HG02623 (cell line): ENCODE results near the gene SHCBP1.

Experiments
- ATAC-seq: cut with Tn5 transposase; IDR thresholded peaks from one replicate; pipeline ENCODE4 v1.9.1; 2021; ENCODE audit warnings: moderate library complexity; ENCODE audit not compliant: unreplicated experiment

The SHCBP1 gene

GRCh38 chr16:46620266-46621005, 743 bp downstream of the SHCBP1 start:
- no peak for ATAC-seq

DNA sequence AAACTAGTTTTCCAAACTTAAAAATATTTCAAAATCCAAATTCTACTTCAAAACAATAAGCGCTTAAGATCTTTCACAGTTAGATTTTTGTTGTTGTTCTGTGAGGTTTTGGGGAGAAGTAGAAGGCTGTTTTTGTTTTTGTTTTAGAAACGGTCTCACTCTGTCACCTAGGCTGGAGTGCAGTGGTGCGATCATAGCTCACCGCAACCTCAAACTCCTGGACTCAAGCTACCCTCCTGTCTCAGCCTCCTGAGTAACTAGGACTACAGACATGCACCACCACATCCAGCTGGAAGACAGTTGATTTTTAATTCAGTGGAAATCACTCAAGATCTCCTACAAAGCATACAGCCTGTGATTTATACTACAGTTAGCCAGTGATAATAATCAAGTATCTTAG, 2.7 kb downstream of the SHCBP1 start:
- ATAC-seq = no peak

DNA sequence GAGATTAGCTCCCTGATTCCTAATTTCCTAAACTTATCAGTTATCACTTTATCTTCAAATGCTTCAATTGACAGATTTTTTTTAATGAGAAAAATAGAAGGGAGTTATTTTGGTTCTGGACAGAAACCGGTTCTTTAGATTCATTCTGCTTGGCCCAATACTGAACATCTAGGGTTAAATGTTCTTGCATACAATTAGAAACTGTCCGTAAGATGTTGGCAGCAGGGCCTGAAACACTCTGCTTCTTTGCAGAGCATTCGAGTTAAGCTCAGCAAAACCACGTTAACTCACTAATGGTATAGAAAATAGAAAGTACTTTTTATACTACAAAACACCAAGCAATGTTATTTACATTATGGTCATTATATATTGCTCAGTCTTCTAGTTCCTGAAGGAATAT, 7.2 kb downstream of the SHCBP1 start:
- ATAC-seq = no peak

DNA sequence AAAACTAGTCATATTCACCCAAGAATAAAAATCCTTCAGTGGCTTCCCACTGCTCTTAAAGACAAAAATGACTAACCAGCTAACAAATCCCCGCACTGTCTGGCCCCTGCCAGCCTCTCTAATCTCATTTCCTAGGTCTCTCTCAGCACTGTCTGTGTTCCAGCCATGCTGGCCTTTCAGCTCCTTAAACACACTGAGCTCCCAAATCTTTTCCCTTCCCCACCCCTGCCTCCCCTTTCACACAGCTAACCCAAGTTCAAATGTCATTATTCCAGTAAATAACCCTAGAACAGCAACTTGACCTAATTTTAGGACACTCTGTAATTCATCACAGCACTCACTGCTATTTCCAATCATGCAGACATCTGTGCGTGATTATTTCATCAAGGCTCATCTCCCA, 7.8 kb downstream of the SHCBP1 start:
- ATAC-seq = no peak

DNA sequence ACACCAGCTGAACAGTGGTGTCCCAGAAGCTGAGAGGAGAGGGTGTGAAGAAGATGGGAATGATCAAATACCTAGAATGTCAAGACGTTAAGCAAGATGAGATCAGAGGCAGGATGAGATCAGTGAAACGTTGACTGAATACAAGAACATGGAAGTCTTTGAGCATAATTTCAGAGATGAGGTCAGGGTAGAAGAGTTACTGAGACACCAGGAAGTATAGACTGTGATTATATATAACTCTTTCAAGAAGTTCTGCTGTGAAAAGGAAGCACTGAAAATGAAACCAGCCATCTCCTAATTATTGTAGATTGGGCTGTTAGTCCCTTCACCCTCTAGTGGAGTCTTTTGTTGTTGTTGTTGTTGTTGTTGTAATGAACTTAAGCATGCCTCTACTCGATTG, 9.1 kb downstream of the SHCBP1 start:
- peak; percentile 70 for ATAC-seq

DNA sequence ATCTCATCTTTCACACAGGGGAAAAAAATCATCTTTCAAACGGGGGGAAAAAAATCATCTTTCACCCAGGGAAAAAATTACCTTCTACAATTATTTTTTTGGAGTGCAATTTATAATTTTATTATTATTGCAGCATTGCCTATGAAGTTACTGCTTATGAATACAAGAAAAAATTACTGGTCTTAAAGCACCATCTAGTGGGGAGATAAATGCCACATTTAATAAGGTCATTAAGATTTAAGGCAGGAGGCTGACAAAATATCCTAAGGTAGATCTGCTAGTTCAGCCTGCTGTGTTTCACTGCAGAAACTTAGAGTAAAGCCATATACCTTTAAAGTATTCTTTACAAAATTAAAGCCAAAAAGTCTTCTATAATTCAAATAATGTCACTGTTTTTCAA, 13.7 kb downstream of the SHCBP1 start:
- ATAC-seq = no peak

- ATAC-seq = no peak
These were observed 14.9 kb downstream of the SHCBP1 start for GRCh38 chr16:46606231-46606630.

DNA sequence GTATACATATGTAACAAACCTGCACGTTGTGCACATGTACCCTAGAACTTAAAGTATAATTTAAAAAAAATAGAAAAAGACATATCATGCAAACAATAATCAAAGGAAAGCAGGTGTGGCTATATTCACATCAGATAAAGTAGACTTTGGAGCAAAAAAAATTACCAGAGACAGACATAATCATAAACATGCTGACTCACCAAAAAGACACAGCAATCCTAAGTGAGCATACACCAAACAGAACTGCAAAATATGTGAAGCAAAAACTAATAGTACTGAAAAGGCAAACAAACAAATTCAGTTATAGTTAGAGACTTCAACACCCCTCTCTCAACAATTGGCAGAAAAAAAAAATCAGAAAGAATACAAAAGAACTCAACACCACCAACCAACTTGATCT, 29.9 kb downstream of the SHCBP1 start:
- ATAC-seq = no peak

GRCh38 chr16:46586011-46586577, 35.1 kb downstream of the SHCBP1 start:
- no peak for ATAC-seq

GRCh38 chr16:46583036-46583435, 38.1 kb downstream of the SHCBP1 start:
- no peak for ATAC-seq

DNA sequence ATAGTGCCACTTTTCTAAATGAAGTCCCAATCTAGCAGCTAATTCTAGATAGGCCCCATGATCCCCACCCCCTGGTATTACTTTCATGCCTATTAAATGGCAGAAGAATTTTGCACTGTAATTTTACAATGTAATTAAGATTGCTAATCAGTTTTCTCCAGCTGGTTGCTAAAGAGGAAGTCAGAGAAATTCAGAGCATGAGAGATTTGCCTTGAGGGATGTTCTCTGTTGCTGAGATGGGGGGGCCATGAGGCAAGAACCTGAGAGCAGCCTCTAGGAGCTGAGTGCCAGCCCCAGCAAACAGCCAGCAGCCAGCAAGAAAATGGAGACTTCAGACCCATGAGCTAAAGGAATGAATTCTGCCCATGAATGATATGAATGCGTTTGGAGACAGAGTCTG, 38.9 kb downstream of the SHCBP1 start:
- ATAC-seq = no peak

DNA sequence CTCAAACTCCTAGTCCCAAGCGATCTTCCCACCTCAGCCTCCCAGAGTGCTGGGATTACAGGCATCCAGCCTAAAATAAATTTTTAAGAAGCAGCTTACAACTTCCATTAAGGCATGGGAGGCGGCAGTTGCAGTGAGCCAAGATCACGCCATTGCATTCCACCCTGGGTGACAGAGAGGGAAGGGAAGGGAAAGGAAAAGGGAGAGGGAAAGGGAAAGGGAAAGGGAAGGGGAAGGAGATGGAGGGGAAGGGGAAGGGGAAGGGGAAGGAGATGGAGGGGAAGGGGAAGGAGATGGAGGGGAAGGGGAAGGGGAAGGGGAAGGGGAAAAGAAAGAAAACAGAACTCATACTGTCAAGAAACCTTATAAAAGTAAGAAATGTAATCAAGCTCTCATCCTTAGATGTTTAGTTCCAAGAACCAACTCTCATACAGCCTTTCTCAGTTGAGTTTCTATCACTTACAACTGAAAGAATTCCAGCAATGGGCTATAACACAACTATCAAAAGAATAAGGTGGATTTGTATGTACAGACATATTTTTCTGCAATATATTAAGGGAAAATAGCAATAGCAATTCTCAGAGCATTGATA, 43.1 kb downstream of the SHCBP1 start:
- ATAC-seq = no peak

DNA sequence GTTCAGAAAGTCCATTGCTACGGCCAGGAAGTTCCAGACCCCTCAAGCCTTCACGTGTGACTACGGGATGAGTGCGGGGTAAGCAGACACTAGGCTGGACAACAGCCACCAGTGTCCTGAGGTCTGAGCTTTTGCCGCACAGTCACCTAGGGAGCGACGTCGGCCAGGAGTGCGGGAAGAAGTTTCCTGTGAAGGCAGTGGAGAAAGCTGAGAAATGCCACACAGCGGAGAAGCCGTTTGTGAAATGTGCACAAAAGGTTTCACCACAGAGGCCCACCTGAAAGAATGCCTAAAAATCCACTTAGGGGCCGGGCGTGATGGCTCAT, 47.4 kb downstream of the SHCBP1 start:
- no peak for ATAC-seq

DNA sequence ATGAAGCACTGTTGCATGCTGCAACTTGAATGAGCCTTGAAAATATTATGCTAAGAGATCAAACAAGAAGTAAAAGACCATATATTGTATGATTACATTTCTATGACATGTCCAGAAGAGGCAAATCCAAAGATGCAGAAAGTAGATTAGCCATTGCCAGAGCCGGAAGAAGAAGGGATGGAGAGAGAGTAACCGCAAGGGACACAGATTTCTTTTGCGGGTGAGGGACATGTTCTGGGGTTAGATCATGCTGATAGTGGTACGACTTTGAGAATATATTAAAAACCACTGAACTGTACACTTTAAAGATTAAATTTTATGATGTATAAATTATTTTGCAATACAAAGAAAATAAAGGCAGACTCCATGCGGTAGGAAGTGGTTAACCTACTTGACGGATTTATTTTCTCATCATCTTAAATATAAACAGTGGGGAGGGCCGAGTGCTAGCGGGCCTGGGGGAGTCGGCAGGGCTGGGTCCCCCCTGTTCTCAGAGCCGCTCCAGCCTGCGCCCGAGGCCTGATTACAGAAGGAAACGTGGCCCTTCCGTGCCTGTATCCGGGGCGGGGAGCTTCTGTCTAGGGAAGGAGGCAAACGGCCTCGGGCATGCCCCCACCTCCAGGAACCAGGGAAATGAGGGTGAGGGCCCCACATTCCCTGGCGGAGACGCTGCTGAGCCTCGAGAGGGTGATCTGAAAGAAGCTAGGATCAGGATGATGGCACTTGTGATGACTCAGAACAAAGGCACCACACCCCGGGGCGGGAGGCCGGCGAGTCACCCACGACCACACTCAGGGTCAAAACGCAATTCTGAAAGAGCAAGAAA, 48.0 kb downstream of the SHCBP1 start:
- ATAC-seq = no peak

DNA sequence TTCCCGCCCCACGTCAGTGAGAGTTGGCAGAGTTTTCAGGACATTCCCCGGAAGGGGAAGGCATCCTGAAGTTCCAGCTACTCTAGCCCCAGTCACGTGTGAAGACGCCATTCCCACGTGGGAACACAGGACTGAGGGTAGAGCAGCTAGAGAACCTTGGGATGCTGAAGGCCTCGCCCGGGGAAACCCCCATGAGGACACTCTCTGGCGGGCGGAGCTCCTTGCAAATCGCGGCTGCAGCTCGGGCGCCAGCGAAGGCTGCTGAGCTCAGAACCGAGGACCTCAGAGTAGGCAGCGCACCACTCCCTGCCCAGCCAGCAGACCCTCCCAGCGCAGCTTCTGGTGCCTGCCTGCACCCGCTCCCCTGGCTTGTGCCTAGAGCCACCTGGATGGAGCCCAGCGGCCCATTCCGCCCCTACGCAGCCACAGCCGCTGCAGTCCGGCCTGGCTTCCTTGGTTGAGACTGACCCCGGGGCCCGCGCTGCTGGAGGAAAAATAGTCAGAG, 51.9 kb downstream of the SHCBP1 start:
- no peak for ATAC-seq

- ATAC-seq = no peak
These were observed 52.5 kb downstream of the SHCBP1 start for GRCh38 chr16:46568472-46569230.

DNA sequence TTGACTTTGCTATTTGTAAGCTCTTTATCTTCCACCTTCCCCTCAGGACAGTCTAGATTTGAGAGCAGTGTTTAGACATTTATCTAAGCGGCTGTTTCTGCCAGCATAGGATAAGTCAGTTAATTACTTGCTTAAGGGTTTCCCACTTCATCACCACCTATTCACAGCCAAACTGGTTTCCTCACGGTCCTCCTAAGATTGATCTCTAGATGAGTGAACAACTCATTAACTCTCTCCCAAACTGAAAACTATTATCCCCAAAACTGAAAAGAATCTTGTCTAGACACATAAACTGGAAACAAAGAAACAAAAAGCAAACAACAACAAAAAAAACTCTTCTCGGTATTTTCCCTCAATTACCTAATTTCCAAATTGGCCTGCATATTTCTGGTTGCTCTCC, 58.2 kb downstream of the SHCBP1 start:
- no peak for ATAC-seq

DNA sequence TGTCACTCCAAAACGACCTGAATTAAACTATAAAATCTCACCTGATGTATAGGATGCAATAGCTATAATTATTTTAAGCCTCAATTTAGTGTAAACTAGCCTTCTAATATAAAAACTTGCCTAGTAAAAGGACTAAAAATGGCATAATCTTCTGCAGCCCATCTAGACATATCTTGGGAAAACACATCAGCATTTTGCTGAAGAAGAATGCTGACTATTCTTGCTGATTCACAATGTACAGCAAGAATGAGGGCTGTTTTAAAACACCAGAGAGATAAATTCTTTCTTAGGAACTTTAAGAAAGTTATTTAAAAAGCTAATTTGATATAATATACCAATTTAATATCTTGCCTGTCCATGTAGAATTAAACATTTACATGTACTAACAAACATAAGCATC, 63.2 kb downstream of the SHCBP1 start:
- ATAC-seq = no peak

DNA sequence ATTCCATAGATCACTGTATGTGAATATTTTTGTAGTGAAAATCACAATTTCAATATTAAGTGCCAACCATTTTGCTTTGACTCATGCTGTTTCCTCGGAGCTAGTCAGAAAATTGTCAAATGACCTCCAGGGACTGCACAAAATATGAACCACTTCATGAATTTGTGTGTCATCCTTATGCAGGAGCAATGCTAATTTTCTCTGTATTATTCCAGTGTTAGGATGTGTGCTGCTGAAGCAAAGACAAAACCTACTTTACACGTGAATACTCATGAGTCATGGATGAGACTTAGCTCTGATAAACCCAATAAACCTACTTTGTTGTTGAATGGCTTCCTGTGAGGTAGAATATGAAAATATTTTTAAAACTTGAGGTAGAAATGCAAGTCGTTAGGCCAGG, 65.2 kb downstream of the SHCBP1 start:
- ATAC-seq = no peak

- ATAC-seq = peak; percentile 53
These were observed 66.7 kb downstream of the SHCBP1 start for GRCh38 chr16:46554435-46554834.

DNA sequence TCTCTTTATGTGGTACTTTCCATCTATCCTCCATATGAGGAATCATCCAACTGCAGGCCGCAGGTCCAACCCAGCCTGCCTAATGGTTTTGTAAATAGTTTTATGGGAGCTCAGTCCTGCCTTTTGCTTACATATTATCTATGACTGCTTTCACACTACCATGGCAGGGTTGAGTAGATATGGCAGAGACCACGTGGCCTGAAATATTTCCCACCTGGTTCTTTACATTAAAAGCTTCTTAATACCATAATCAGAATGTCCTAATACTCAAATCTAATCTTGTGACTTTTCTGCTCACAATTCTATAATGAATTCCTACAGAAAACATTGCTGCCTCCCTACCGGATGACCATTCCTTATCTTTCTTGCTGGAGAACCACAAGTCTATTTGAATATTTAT, 71.7 kb downstream of the SHCBP1 start:
- ATAC-seq = no peak
